Bronchus fibroblast of lung (primary cell): ENCODE measurements around the gene CYP8B1. TPM values are rescaled to one million over a fixed set of nuclear protein-coding genes. Genes with fewer than 3 reads are reported as not detected.

ENCODE experiments used
- total RNA-seq: library from RNA; depleted of rRNA; stranded (reverse); fragments of >200 nt; gene quantifications from 2 replicates; pipeline ENCODE4 v1.2.3, GENCODE V29; 2015

Gene CYP8B1, protein sequence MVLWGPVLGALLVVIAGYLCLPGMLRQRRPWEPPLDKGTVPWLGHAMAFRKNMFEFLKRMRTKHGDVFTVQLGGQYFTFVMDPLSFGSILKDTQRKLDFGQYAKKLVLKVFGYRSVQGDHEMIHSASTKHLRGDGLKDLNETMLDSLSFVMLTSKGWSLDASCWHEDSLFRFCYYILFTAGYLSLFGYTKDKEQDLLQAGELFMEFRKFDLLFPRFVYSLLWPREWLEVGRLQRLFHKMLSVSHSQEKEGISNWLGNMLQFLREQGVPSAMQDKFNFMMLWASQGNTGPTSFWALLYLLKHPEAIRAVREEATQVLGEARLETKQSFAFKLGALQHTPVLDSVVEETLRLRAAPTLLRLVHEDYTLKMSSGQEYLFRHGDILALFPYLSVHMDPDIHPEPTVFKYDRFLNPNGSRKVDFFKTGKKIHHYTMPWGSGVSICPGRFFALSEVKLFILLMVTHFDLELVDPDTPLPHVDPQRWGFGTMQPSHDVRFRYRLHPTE
- total RNA-seq = not detected in 2 replicates

DNA sequence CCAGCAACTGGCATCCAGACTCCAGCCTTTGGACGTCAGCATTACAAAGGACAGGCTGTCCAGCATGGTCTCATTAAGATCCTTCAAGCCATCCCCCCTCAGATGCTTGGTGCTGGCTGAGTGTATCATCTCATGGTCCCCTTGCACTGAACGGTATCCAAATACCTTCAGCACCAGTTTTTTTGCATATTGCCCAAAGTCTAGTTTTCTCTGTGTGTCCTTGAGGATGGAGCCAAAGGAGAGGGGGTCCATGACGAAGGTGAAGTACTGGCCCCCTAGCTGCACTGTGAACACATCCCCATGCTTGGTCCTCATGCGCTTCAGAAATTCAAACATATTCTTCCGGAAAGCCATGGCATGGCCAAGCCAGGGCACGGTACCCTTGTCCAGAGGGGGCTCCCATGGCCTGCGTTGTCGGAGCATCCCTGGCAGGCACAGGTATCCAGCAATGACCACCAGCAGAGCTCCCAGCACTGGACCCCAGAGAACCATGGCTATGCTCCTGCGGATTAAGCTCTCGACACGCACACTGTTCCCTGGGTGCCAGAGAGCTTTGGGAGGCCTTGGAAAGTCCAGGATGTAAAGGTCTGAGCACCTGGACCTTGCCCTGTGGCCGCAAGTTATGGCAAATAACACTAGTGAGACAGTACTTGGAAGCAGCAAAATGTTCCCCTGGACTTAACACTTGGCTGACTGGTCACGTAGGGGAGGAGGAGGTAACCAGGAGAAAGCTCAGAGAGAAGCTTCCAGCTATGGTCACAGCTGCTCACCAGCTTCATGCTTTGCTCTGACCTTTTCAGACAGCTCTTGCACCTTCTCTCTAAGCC, at the start of gene CYP8B1:
Gene CYP8B1, minus strand, starts transcription at position 555 of the 827 bp plus-strand sequence. Its CDS starts 63 bp downstream, at position 492.

DNA sequence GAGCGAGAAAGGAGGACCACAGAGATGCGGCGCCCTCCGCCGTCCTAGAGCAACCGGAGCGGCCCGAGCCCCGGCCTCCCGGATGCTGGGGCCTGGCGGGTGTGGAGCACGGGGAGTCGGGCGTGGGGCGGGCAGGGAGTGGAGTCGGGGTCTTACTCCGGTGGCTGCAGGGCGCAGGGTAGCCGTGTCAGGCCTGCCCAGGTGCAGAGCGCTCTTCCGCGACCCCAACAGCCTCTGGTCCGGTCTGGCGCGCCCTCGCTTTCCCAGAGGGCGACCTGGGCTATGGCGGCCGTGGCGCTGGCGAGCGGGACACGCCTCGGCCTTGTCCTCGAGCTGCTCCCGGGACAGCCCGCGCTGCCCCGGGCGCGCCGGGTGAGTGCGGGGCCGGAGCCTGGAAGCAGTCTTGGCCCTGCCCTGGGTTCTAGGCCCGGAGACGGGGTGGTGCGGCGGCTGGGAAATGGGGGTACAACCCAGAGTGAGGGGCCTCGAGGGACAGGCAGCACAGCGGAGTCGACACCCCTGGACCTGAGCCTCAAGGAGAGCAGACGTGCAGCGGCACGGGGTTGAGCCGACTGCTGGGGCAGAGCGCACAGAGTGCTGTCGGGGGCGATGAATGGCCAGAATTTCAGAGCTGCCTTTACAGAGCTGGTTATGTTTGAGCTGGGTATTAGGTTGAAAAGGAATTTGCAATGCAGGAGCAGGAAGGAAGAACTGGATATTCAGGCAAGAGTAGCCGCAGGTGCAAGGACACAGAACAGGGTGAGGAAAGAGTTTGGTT, 30.6 kb upstream of the CYP8B1 start, which contains the start of gene ZNF662:
Gene ZNF662, plus strand, starts transcription at position 73 of the 778 bp plus-strand sequence. CDS start 1,973 bp downstream, outside the sequence.

Other genes starting within 250 kb of the CYP8B1 start
- 12.1 and 12.8 TPM in 2 replicates for gene ZBTB47, start 222.2 kb downstream of the CYP8B1 start, total RNA-seq
- not detected in 2 replicates for gene KLHL40, start 190.3 kb downstream of the CYP8B1 start, total RNA-seq
- not detected in 2 replicates for gene HHATL, start 173.1 kb downstream of the CYP8B1 start, total RNA-seq
- gene CCDC13, start 102.6 kb downstream of the CYP8B1 start, total RNA-seq = 1.2 and 2.7 TPM in 2 replicates
- gene HIGD1A, start 71.4 kb downstream of the CYP8B1 start, total RNA-seq = 134 and 168 TPM in 2 replicates
- under 0.01 and 0.50 TPM in 2 replicates for gene ACKR2, start 66.4 kb downstream of the CYP8B1 start, total RNA-seq
- 1.0 and 1.3 TPM in 2 replicates for gene ZNF662, start 30.3 kb upstream of the CYP8B1 start, total RNA-seq
- 0.50 and 1.2 TPM in 2 replicates for gene GASK1A, start 103.4 kb upstream of the CYP8B1 start, total RNA-seq
- gene POMGNT2, start 230.2 kb upstream of the CYP8B1 start, total RNA-seq = 17.8 and 18.6 TPM in 2 replicates